Measurements from ENCODE around the gene HPSE2. TPM values are rescaled to one million over a fixed set of nuclear protein-coding genes. Genes with fewer than 3 reads are reported as not detected.
A peak's percentile ranks its signal among the peaks of the same experiment; 100 is the strongest.

HPSE2 gene
- total RNA-seq, 1 donor from 2014 or later = not detected

GRCh38 chr10:98411166-98411565, 824.5 kb downstream of the HPSE2 start:
- DNase-seq (ENCODE audit: low read depth, low spot score) = no peak
- no peaks in the 10 kb centered on the region for H3K36me3 Mint-ChIP-seq (ENCODE audit: low read depth)
- no peak for TF ChIP-seq CTCF (conservative IDR thresholded peaks at IDR 0.05)
- H3K9me3 Mint-ChIP-seq = no peaks in the 10 kb centered on the region
- H3K4me3 Mint-ChIP-seq = peak overlapping the region; percentile 15
- H3K4me1 Mint-ChIP-seq = peaks cover 21% of the 10 kb centered on the region
- H3K27ac Mint-ChIP-seq (ENCODE audit: unreplicated experiment) = no peak overlapping the region
- H3K27me3 Mint-ChIP-seq (ENCODE audit: low read depth) = no peaks in the 10 kb centered on the region

GRCh38 chr10:98410759-98411158, 824.9 kb downstream of the HPSE2 start:
- DNase-seq (ENCODE audit: low read depth, low spot score) = no peak
- Mint-ChIP-seq H3K4me3 (no peak overlapping the region), H3K36me3 (ENCODE audit: low read depth) (no peaks in the 10 kb centered on the region), H3K4me1 (peaks cover 17% of the 10 kb centered on the region), H3K27me3 (ENCODE audit: low read depth) (no peaks in the 10 kb centered on the region), H3K9me3 (no peaks in the 10 kb centered on the region), H3K27ac (ENCODE audit: unreplicated experiment) (no peak overlapping the region)
- TF ChIP-seq CTCF (conservative IDR thresholded peaks at IDR 0.05) = no peak

GRCh38 chr10:98410135-98410743, 825.4 kb downstream of the HPSE2 start:
- Mint-ChIP-seq H3K9me3 (no peaks in the 10 kb centered on the region), H3K27ac (ENCODE audit: unreplicated experiment) (no peak overlapping the region), H3K27me3 (ENCODE audit: low read depth) (no peaks in the 10 kb centered on the region), H3K4me3 (no peak overlapping the region), H3K4me1 (peaks cover 12% of the 10 kb centered on the region), H3K36me3 (ENCODE audit: low read depth) (no peaks in the 10 kb centered on the region)
- no peak for DNase-seq (ENCODE audit: low read depth, low spot score)
- TF ChIP-seq CTCF (conservative IDR thresholded peaks at IDR 0.05) = no peak

GRCh38 chr10:98408799-98409198, 826.9 kb downstream of the HPSE2 start:
- H3K36me3 Mint-ChIP-seq (ENCODE audit: low read depth) = no peaks in the 10 kb centered on the region
- H3K4me3 Mint-ChIP-seq = no peak overlapping the region
- H3K27ac Mint-ChIP-seq (ENCODE audit: unreplicated experiment) = no peak overlapping the region
- H3K27me3 Mint-ChIP-seq (ENCODE audit: low read depth) = no peaks in the 10 kb centered on the region
- TF ChIP-seq CTCF (conservative IDR thresholded peaks at IDR 0.05) = no peak
- H3K4me1 Mint-ChIP-seq = peaks cover 4% of the 10 kb centered on the region
- no peaks in the 10 kb centered on the region for H3K9me3 Mint-ChIP-seq
- DNase-seq (ENCODE audit: low read depth, low spot score) = no peak

GRCh38 chr10:98407744-98408241, 827.9 kb downstream of the HPSE2 start:
- no peak for DNase-seq (ENCODE audit: low read depth, low spot score)
- H3K27me3 Mint-ChIP-seq (ENCODE audit: low read depth) = no peaks in the 10 kb centered on the region
- no peaks in the 10 kb centered on the region for H3K36me3 Mint-ChIP-seq (ENCODE audit: low read depth)
- peaks cover 3% of the 10 kb centered on the region for H3K9me3 Mint-ChIP-seq
- TF ChIP-seq CTCF (conservative IDR thresholded peaks at IDR 0.05) = no peak
- peaks cover 5% of the 10 kb centered on the region for H3K4me1 Mint-ChIP-seq
- H3K27ac Mint-ChIP-seq (ENCODE audit: unreplicated experiment) = no peak overlapping the region
- H3K4me3 Mint-ChIP-seq = no peak overlapping the region

Small RNAs within 50 kb of the gene (microRNA-seq; reads per million reads assigned to microRNA genes)
- gene MIR4685 (4.1 reads per million), gene MIR6507 (not detected)

Other genes with a start within 250 kb of the HPSE2 start
- gene CNNM1, start 93.5 kb upstream of the HPSE2 start, total RNA-seq = 1.6 and 2.0 TPM in 2 replicates
- gene GOT1, start 194.8 kb upstream of the HPSE2 start, total RNA-seq = 30.8 and 37.8 TPM in 2 replicates